CD14-positive monocyte (primary cell): Measurements from ENCODE around the gene UBE2L3. TPM values are rescaled to one million over a fixed set of nuclear protein-coding genes. Genes with fewer than 3 reads are reported as not detected.

Experiments
- DNase-seq, 3 donors: peaks; one replicate each; pipeline ENCODE4 v3.0.0-alpha.2; 2011 to 2022
- H2AFZ ChIP-seq: 2 replicates; pipeline ENCODE4 v1.6.0; 2012; ENCODE audit warnings: mild to moderate bottlenecking, low read depth, low read length, inconsistent platforms; ENCODE audit not compliant: insufficient read depth, poor library complexity, severe bottlenecking
- H3K27ac ChIP-seq, 2 donors: 1 replicate in 1 of 2; 2 replicates in 1 of 2; pipeline ENCODE4 v1.5.1; 2012 to 2013; ENCODE audit warnings: low read length in 2 of 2, control low read depth in 1 of 2, inconsistent platforms in 1 of 2, low read depth in 1 of 2, mild to moderate bottlenecking in 1 of 2
- H3K27me3 ChIP-seq, 2 donors: one replicate each; pipeline versions ENCODE4 v1.6.0 to v1.6.1; 2011 to 2013; ENCODE audit warnings: low read length in 2 of 2; ENCODE audit not compliant: control insufficient read depth in 2 of 2, insufficient read depth in 2 of 2
- H3K36me3 ChIP-seq, 2 donors: replicated peaks in 1 of 2; 1 replicate in 1 of 2; 2 replicates in 1 of 2; pipeline versions ENCODE4 v1.5.1 to v1.6.1; 2012 to 2013; ENCODE audit warnings: low read length in 2 of 2, control low read depth in 1 of 2, inconsistent platforms in 1 of 2, mild to moderate bottlenecking in 1 of 2; ENCODE audit not compliant: insufficient read depth in 2 of 2, control insufficient read depth in 1 of 2
- H3K4me1 ChIP-seq, 2 donors: 1 replicate in 1 of 2; 2 replicates in 1 of 2; pipeline versions ENCODE4 v1.5.1 to v1.6.1; 2012 to 2013; ENCODE audit warnings: low read length in 2 of 2, control low read depth in 1 of 2, inconsistent platforms in 1 of 2, mild to moderate bottlenecking in 1 of 2, moderate library complexity in 1 of 2; ENCODE audit not compliant: insufficient read depth in 2 of 2, control insufficient read depth in 1 of 2
- H3K4me2 ChIP-seq: replicated peaks from 2 replicates; pipeline ENCODE3; 2012; ENCODE audit warnings: low read length, moderate library complexity, mild to moderate bottlenecking; ENCODE audit not compliant: poor library complexity, severe bottlenecking; ENCODE audit errors: extremely low read depth
- H3K4me3 ChIP-seq, 3 experiments: fragments of 200-600 bp in 1 of 3; sonication (generic) in 1 of 3; replicated peaks in 1 of 3; 1 replicate in 2 of 3; 2 replicates in 1 of 3; pipeline ENCODE4 v1.5.1; 2011 to 2013; ENCODE audit warnings: low read length in 3 of 3, mild to moderate bottlenecking in 3 of 3, control low read depth in 2 of 3, low read depth in 2 of 3, inconsistent platforms in 1 of 3, moderate library complexity in 1 of 3
- H3K79me2 ChIP-seq: 2 replicates; pipeline ENCODE4 v1.6.0; 2012; ENCODE audit warnings: mild to moderate bottlenecking, control low read depth, inconsistent platforms, low read length, moderate library complexity; ENCODE audit not compliant: insufficient read depth
- H3K9ac ChIP-seq: 2 replicates; pipeline ENCODE4 v1.6.0; 2017; ENCODE audit warnings: low read length, mild to moderate bottlenecking; ENCODE audit not compliant: insufficient read depth, poor library complexity, severe bottlenecking
- H3K9me3 ChIP-seq, 2 donors: replicated peaks in 1 of 2; 1 replicate in 1 of 2; 2 replicates in 1 of 2; pipeline versions ENCODE4 v1.5.1 to v1.6.1; 2012 to 2013; ENCODE audit warnings: low read length in 2 of 2, control low read depth in 1 of 2; ENCODE audit not compliant: control insufficient read depth in 1 of 2, insufficient read depth in 1 of 2
- H4K20me1 ChIP-seq: 2 replicates; pipeline ENCODE4 v1.6.0; 2012; ENCODE audit warnings: mild to moderate bottlenecking, low read length, control low read depth, moderate library complexity; ENCODE audit not compliant: insufficient read depth
- H3K27ac Mint-ChIP-seq, 7 donors: one replicate each; pipeline ENCODE4 v1.8.0; 2020; ENCODE audit warnings: mild to moderate bottlenecking in 7 of 7, mixed read lengths in 7 of 7, moderate library complexity in 6 of 7, inconsistent platforms in 2 of 7
- H3K27me3 Mint-ChIP-seq, 3 donors: one replicate each; pipeline ENCODE4 v1.8.0; 2021 to 2022; ENCODE audit warnings: low read depth in 3 of 3, mild to moderate bottlenecking in 3 of 3, mixed read lengths in 3 of 3, moderate library complexity in 3 of 3, inconsistent platforms in 1 of 3
- H3K36me3 Mint-ChIP-seq, 2 donors: one replicate each; pipeline ENCODE4 v1.8.0; 2020; ENCODE audit warnings: mixed read lengths in 2 of 2, inconsistent platforms in 1 of 2, mild to moderate bottlenecking in 1 of 2
- H3K4me1 Mint-ChIP-seq: one replicate; pipeline ENCODE4 v1.8.0; 2020; ENCODE audit warnings: mild to moderate bottlenecking, mixed read lengths
- H3K4me3 Mint-ChIP-seq, 2 donors: one replicate each; pipeline ENCODE4 v1.8.0; 2020; ENCODE audit warnings: mild to moderate bottlenecking in 2 of 2, mixed read lengths in 2 of 2, moderate library complexity in 1 of 2
- H3K9me3 Mint-ChIP-seq, 7 donors: one replicate each; pipeline ENCODE4 v1.8.0; 2020 to 2022; ENCODE audit warnings: mixed read lengths in 7 of 7, mild to moderate bottlenecking in 6 of 7, moderate library complexity in 6 of 7, inconsistent platforms in 2 of 7
- CTCF ChIP-seq: fragments of 200-600 bp; IDR thresholded peaks from one replicate; pipeline ENCODE4 v1.8.0; 2022; ENCODE audit warnings: antibody characterized with exemption, mild to moderate bottlenecking
- WGBS: methylation state at CpG from one replicate; pipeline ENCODE4 v1.1.5; 2013; ENCODE audit warnings: missing lambda C conversion rate; ENCODE audit not compliant: insufficient coverage; 5-methylcytosine and 5-hydroxymethylcytosine counted together
- intact Hi-C, 2 donors: fragments of 100-400 bp; cut with micrococcal nuclease; formaldehyde crosslinking; loops; one replicate each; pipeline versions ENCODE4 v1.15.0 to v1.15.1; 2023
- polyA plus RNA-seq, 3 donors: library from polyadenylated mRNA; depleted of rRNA in 1 of 3; unstranded in 2 of 3; stranded (reverse) in 1 of 3; fragments of 300-500 nt in 2 of 3; fragments of >200 nt in 1 of 3; fragmentation: Illumina TruSeq in 2 of 3; gene quantifications; 1 replicate in 2 of 3; 2 replicates in 1 of 3; pipeline ENCODE4 v1.2.3, GENCODE V29; 2012 to 2021

Gene UBE2L3
- polyA plus RNA-seq, 3 donors: 19.6 to 88.9 (median 69.6) TPM

- TF ChIP-seq CTCF: no peak
- Histone ChIP-seq H3K36me3 (peaks cover 10 to 23% of the 10 kb centered on the region in 2 donors), H3K9ac (peak overlapping the region; percentile 99), H3K4me2 (peak overlapping the region; percentile 91), H3K4me3 (peak overlapping the region; percentile 80 to 96 (median 96)), H2AFZ (peak overlapping the region; percentile 79), H3K79me2 (peaks cover 63% of the 10 kb centered on the region), H3K27me3 (no peaks in the 10 kb centered on the region), H3K4me1 (peaks cover 25 to 52% of the 10 kb centered on the region in 2 donors), H4K20me1 (peaks cover 59% of the 10 kb centered on the region), H3K9me3 (peaks cover 0 to 6% of the 10 kb centered on the region in 2 donors), H3K27ac (peak overlapping the region; percentile 69 to 97)
- Mint-ChIP-seq H3K36me3 (peaks cover 8 to 30% of the 10 kb centered on the region in 2 donors), H3K27ac (peak overlapping the region; percentile 63 to 95 (median 86)), H3K4me3 (peak overlapping the region; percentile 86), H3K9me3 (peaks cover 0 to 8% (median 3%) of the 10 kb centered on the region in 7 donors), H3K4me1 (peaks cover 38% of the 10 kb centered on the region), H3K27me3 (peaks cover 0 to 1% (median 0%) of the 10 kb centered on the region in 3 donors)
- DNase-seq: no peak
- 77% methylated on average over 74 of the region's 74 CpGs for WGBS
- intact Hi-C loops: no loop called here
Observed at GRCh38 chr22:21628386-21629254, 61.1 kb downstream of the UBE2L3 start.

GRCh38 chr22:21629255-21630149, 62.0 kb downstream of the UBE2L3 start, which contains the start of gene YDJC:
Gene YDJC, minus strand, starts transcription at chr22:21630022. Its CDS starts 8 bp downstream, at chr22:21630014.
- peak; percentile 91 to 93 (median 92) for DNase-seq
- H2AFZ ChIP-seq: peak within 1 kb of the TSS; percentile 79
- TF ChIP-seq CTCF: no peak
- peak within 1 kb of the TSS; percentile 69 to 97 for H3K27ac ChIP-seq
- H3K4me3 ChIP-seq: peak within 1 kb of the TSS; percentile 80 to 96 (median 96)
- intact Hi-C loops: no loop called here
- peaks cover 0 to 6% of the 10 kb centered on the region in 2 donors for H3K9me3 ChIP-seq
- H3K36me3 Mint-ChIP-seq: peaks cover 5 to 24% of the 10 kb centered on the region in 2 donors
- peak within 1 kb of the TSS; percentile 91 for H3K4me2 ChIP-seq
- peaks cover 0 to 8% (median 3%) of the 10 kb centered on the region in 7 donors for H3K9me3 Mint-ChIP-seq
- no peaks in the 10 kb centered on the region for H3K27me3 ChIP-seq
- H3K36me3 ChIP-seq: peaks cover 6 to 19% of the 10 kb centered on the region in 2 donors
- peak within 1 kb of the TSS; percentile 99 for H3K9ac ChIP-seq
- peaks cover 54% of the 10 kb centered on the region for H3K79me2 ChIP-seq
- WGBS: under 1% methylated on average over 93 of the region's 93 CpGs
- peak within 1 kb of the TSS; percentile 69 to 95 (median 88) for H3K27ac Mint-ChIP-seq
- peaks cover 0 to 1% (median 0%) of the 10 kb centered on the region in 3 donors for H3K27me3 Mint-ChIP-seq
- H3K4me1 ChIP-seq: peaks cover 23 to 48% of the 10 kb centered on the region in 2 donors
- peak within 1 kb of the TSS; percentile 86 to 90 for H3K4me3 Mint-ChIP-seq
- H4K20me1 ChIP-seq: peaks cover 50% of the 10 kb centered on the region
- H3K4me1 Mint-ChIP-seq: peaks cover 34% of the 10 kb centered on the region
